IMR-90 (cell line): ENCODE measurements around the gene KRT39. TPM values are rescaled to one million over a fixed set of nuclear protein-coding genes. Genes with fewer than 3 reads are reported as not detected.

Source experiments
- ATAC-seq: fragments of 200-7000 bp; cut with Tn5 transposase; 2 replicates; pipeline ENCODE4 v1.9.1; 2020; ENCODE audit warnings: low read depth, mild to moderate bottlenecking, moderate library complexity
- BruUV-seq: library from RNA; stranded (reverse); fragments of 400-500 nt; replicated peaks from 2 replicates; lab custom pipeline; 2021; lab: Mats Ljungman, UMichigan
- CTCF ChIA-PET: fragments of 300-600 bp; formaldehyde crosslinking; extraction: SDS; loops from one replicate; lab custom pipeline; 2021; ENCODE audit warnings: antibody characterized with exemption; lab: Yijun Ruan, JAX
- POLR2A ChIA-PET: fragments of 300-600 bp; sonication (Branson Sonifier 250); formaldehyde crosslinking; loops from one replicate; lab custom pipeline; 2022; ENCODE audit warnings: antibody characterized with exemption; ENCODE audit not compliant: unreplicated experiment; lab: Charles Lee
- DNase-seq: peaks from one replicate; pipeline ENCODE4 v3.0.0; 2013
- H2AFZ ChIP-seq: replicated peaks from 2 replicates; pipeline ENCODE3; 2013; ENCODE audit warnings: low read length, mild to moderate bottlenecking; ENCODE audit not compliant: poor library complexity
- H2AK5ac ChIP-seq: 2 replicates; pipeline ENCODE4 v1.6.1; 2013; ENCODE audit warnings: low read depth, low read length, inconsistent platforms
- H2AK9ac ChIP-seq: replicated peaks from 2 replicates; pipeline ENCODE3; 2013; ENCODE audit warnings: mild to moderate bottlenecking, low read depth, low read length, moderate library complexity; ENCODE audit not compliant: poor library complexity
- H2BK120ac ChIP-seq: 2 replicates; pipeline ENCODE4 v1.6.1; 2013; ENCODE audit warnings: low read depth, low read length, inconsistent platforms
- H2BK15ac ChIP-seq: 3 replicates; pipeline ENCODE4 v1.6.1; 2013; ENCODE audit warnings: low read depth, low read length, inconsistent platforms
- H2BK20ac ChIP-seq: 2 replicates; pipeline ENCODE4 v1.6.1; 2013; ENCODE audit warnings: low read depth, mild to moderate bottlenecking, inconsistent platforms, low read length, moderate library complexity
- H2BK5ac ChIP-seq: 2 replicates; pipeline ENCODE4 v1.6.1; 2013; ENCODE audit warnings: mild to moderate bottlenecking, low read depth, low read length, inconsistent platforms; ENCODE audit not compliant: poor library complexity, severe bottlenecking
- H3K14ac ChIP-seq: replicated peaks from 2 replicates; pipeline ENCODE4 v1.6.1; 2013; ENCODE audit warnings: low read depth, low read length, inconsistent platforms
- H3K18ac ChIP-seq: 2 replicates; pipeline ENCODE4 v1.6.1; 2013; ENCODE audit warnings: low read depth, low read length, control low read depth
- H3K23ac ChIP-seq: 2 replicates; pipeline ENCODE4 v1.6.1; 2013; ENCODE audit warnings: low read depth, low read length, inconsistent platforms
- H3K27ac ChIP-seq: 2 replicates; pipeline ENCODE4 v1.5.1; 2013; ENCODE audit warnings: mild to moderate bottlenecking, control low read depth, low read length; ENCODE audit not compliant: insufficient read depth
- H3K27me3 ChIP-seq: 2 replicates; pipeline ENCODE4 v1.6.1; 2013; ENCODE audit warnings: low read length; ENCODE audit not compliant: control insufficient read depth, insufficient read depth
- H3K36me3 ChIP-seq: 2 replicates; pipeline ENCODE4 v1.6.1; 2013; ENCODE audit warnings: low read length, mixed read lengths; ENCODE audit not compliant: control insufficient read depth, insufficient read depth
- H3K4ac ChIP-seq: 2 replicates; pipeline ENCODE4 v1.6.1; 2013; ENCODE audit warnings: low read depth, low read length, inconsistent platforms
- H3K4me1 ChIP-seq: 2 replicates; pipeline ENCODE4 v1.6.1; 2013; ENCODE audit warnings: low read length, mixed read lengths; ENCODE audit not compliant: control insufficient read depth, insufficient read depth
- H3K4me2 ChIP-seq: 2 replicates; pipeline ENCODE4 v1.6.1; 2013; ENCODE audit warnings: low read depth, mild to moderate bottlenecking, control low read depth, low read length, moderate library complexity
- H3K4me3 ChIP-seq: 2 replicates; pipeline ENCODE4 v1.5.1; 2013; ENCODE audit warnings: low read depth, mild to moderate bottlenecking, control low read depth, low read length, moderate library complexity; ENCODE audit not compliant: insufficient read depth
- H3K56ac ChIP-seq: 2 replicates; pipeline ENCODE4 v1.6.1; 2013; ENCODE audit warnings: low read length, inconsistent platforms; ENCODE audit not compliant: insufficient read depth; ENCODE audit errors: extremely low read depth
- H3K79me1 ChIP-seq, 2 experiments: 2 replicates each; pipeline ENCODE4 v1.6.1; 2013; ENCODE audit warnings: low read length in 2 of 2, inconsistent platforms in 1 of 2, low read depth in 1 of 2
- H3K9ac ChIP-seq: 2 replicates; pipeline ENCODE4 v1.6.1; 2013; ENCODE audit warnings: low read depth, low read length, control low read depth
- H3K9me1 ChIP-seq: 2 replicates; pipeline ENCODE4 v1.6.1; 2013; ENCODE audit warnings: low read length, inconsistent platforms; ENCODE audit not compliant: insufficient read depth
- H3K9me3 ChIP-seq: 2 replicates; pipeline ENCODE4 v1.6.1; 2013; ENCODE audit warnings: low read length; ENCODE audit not compliant: control insufficient read depth, insufficient read depth
- H4K20me1 ChIP-seq: 2 replicates; pipeline ENCODE4 v1.6.1; 2013; ENCODE audit warnings: low read length, inconsistent platforms; ENCODE audit not compliant: insufficient read depth
- H4K5ac ChIP-seq: 2 replicates; pipeline ENCODE4 v1.6.1; 2013; ENCODE audit warnings: mild to moderate bottlenecking, low read depth, low read length, control low read depth
- H4K8ac ChIP-seq, 2 experiments: 2 replicates each; pipeline ENCODE4 v1.6.1; 2013; ENCODE audit warnings: low read depth in 2 of 2, low read length in 2 of 2, control low read depth in 1 of 2, inconsistent platforms in 1 of 2
- H4K91ac ChIP-seq: 2 replicates; pipeline ENCODE4 v1.6.1; 2013; ENCODE audit warnings: low read depth, low read length, inconsistent platforms; ENCODE audit not compliant: insufficient read depth
- POLR2A ChIP-seq: IDR thresholded peaks from 2 replicates; pipeline ENCODE4 v1.6.1; 2012; ENCODE audit warnings: mild to moderate bottlenecking, low read depth, low read length
- WGBS, 2 experiments: methylation state at CpG; one replicate each; pipeline versions ENCODE4 v1.1.5 to v1.1.7; 2013; ENCODE audit warnings: missing lambda C conversion rate in 2 of 2; ENCODE audit not compliant: insufficient read length in 1 of 2; ENCODE audit errors: extremely low coverage in 2 of 2; 5-methylcytosine and 5-hydroxymethylcytosine counted together
- dilution Hi-C: fragments of 300-500 bp; cut with HindIII; formaldehyde crosslinking; loops from one replicate; pipeline ENCODE4 v1.14.3; 2018; ENCODE audit warnings: low sequenced_read_pairs; ENCODE audit not compliant: unreplicated experiment
- in situ Hi-C: fragments of 300-500 bp; cut with MboI; formaldehyde crosslinking; loops from 3 replicates; pipeline ENCODE4 v1.14.3; 2019; ENCODE audit warnings: low sequenced_read_pairs, inconsistent platforms, mixed read lengths
- intact Hi-C: fragments of 100-400 bp; cut with micrococcal nuclease; formaldehyde crosslinking; loops from 2 replicates; pipeline ENCODE4 v1.10.0; 2022
- polyA plus RNA-seq, 3 experiments: library from polyadenylated mRNA; depleted of rRNA; stranded (reverse); fragments of >200 nt; gene quantifications; 2 replicates each; pipeline ENCODE4 v1.2.3, GENCODE V29; 2012; ENCODE audit warnings: low replicate concordance in 1 of 3
- total RNA-seq: library from RNA; depleted of rRNA; stranded (reverse); fragments of >200 nt; gene quantifications from 2 replicates; pipeline ENCODE4 v1.2.3, GENCODE V29; 2012

Gene KRT39
- total and polyA plus RNA-seq, 2 of the 4 experiments (the other 2 are of a cell fraction) = 0.15 TPM; not detected in 1

GRCh38 chr17:40951011-40951622 is 15.6 kb downstream of the KRT39 start:
- BruUV-seq = no TSS peak
- no peak overlapping the region; the same call in 1 of the 2 replicates for H4K91ac ChIP-seq
- no peak for DNase-seq

More at GRCh38 chr17:40951011-40951622, 15.6 kb downstream of the KRT39 start:
- intact Hi-C loops (no loop called here), in situ Hi-C loops (no loop called here), dilution Hi-C loops (no loop called here)
- Histone ChIP-seq H4K20me1 (no peaks in the 10 kb centered on the region), H3K36me3 (no peaks in the 10 kb centered on the region), H2BK15ac (peak overlapping the region; percentile 83), H3K9me3 (no peaks in the 10 kb centered on the region), H4K8ac (peak overlapping the region in 1 of 2 experiments; percentile 27; a peak in 1 of 4 replicates), H3K18ac (peak overlapping the region; percentile 61; the same call in 1 of the 2 replicates), H4K5ac (peak overlapping the region; percentile 72; the same call in 1 of the 2 replicates), H3K27ac (no peak overlapping the region), H2AK9ac (no peak overlapping the region), H2BK120ac (peak overlapping the region; percentile 53; the same call in 1 of the 2 replicates), H2AK5ac (peak overlapping the region; percentile 23; the same call in 1 of the 2 replicates), H3K14ac (peak overlapping the region; percentile 57), H3K4me1 (peaks cover 8% of the 10 kb centered on the region), H3K27me3 (no peaks in the 10 kb centered on the region), H3K79me1 (no peaks in the 10 kb centered on the region), H3K56ac (no peak overlapping the region), H3K23ac (no peak overlapping the region), H3K4me3 (no peak overlapping the region), H2BK5ac (peak overlapping the region; percentile 11), H3K9ac (no peak overlapping the region), H2BK20ac (0 out of 2 replicates have a peak overlapping the region, but pooled peaks have one; percentile 6), H3K4me2 (no peak overlapping the region), H2AFZ (no peak overlapping the region), H3K9me1 (peaks cover 2% of the 10 kb centered on the region; the same call in 1 of the 2 replicates), H3K4ac (peak overlapping the region; percentile 42; the same call in 1 of the 2 replicates)
- ChIA-PET CTCF (interaction anchor here (0.6 kb wide), 1 partner anchor 377 kb away, joined by 3 read pairs; no protein-coding TSS in a partner anchor), POLR2A (no interaction called here)
- no peak for TF ChIP-seq POLR2A
- WGBS, 2 experiments = no CpG with 5 or more reads among the region's 2 CpGs
- ATAC-seq = no peak
